CD4-positive, alpha-beta memory T cell (primary cell): ENCODE measurements around the gene SPG21. TPM values are rescaled to one million over a fixed set of nuclear protein-coding genes. Genes with fewer than 3 reads are reported as not detected.

Experiments
- CTCF ChIA-PET: fragments of 350-600 bp; sonication (Branson Sonifier 250); formaldehyde crosslinking; loops from one replicate; lab custom pipeline; 2021; ENCODE audit warnings: inconsistent platforms; ENCODE audit not compliant: partially characterized antibody; lab: Charles Lee
- POLR2A ChIA-PET: fragments of 350-600 bp; sonication (Branson Sonifier 250); formaldehyde crosslinking; loops from one replicate; lab custom pipeline; 2021; ENCODE audit not compliant: partially characterized antibody; lab: Charles Lee
- DNase-seq, 5 donors: peaks; one replicate each; pipeline versions ENCODE4 v3.0.0 to v3.0.0-alpha.2; 2020 to 2022; ENCODE audit warnings: mixed read lengths in 1 of 5
- H3K27ac ChIP-seq: one replicate; pipeline ENCODE4 v1.7.0; 2013; ENCODE audit warnings: low read depth, low read length
- H3K27me3 ChIP-seq: 2 replicates; pipeline ENCODE4 v1.7.0; 2013; ENCODE audit warnings: mild to moderate bottlenecking, low read length, moderate library complexity; ENCODE audit not compliant: insufficient read depth
- H3K36me3 ChIP-seq: 2 replicates; pipeline ENCODE4 v1.7.0; 2013; ENCODE audit warnings: mild to moderate bottlenecking, low read length, moderate library complexity; ENCODE audit not compliant: insufficient read depth
- H3K4me1 ChIP-seq: 2 replicates; pipeline ENCODE4 v1.7.0; 2013; ENCODE audit warnings: mild to moderate bottlenecking, low read length, moderate library complexity; ENCODE audit not compliant: insufficient read depth
- H3K4me3 ChIP-seq, 2 donors: one replicate each; pipeline ENCODE4 v1.7.0; 2013; ENCODE audit warnings: low read length in 2 of 2, mild to moderate bottlenecking in 1 of 2
- H3K9me3 ChIP-seq, 2 donors: one replicate each; pipeline ENCODE4 v1.7.0; 2013; ENCODE audit warnings: low read length in 2 of 2, control low read depth in 1 of 2; ENCODE audit not compliant: control insufficient read depth in 1 of 2
- H3K27ac Mint-ChIP-seq, 7 donors: one replicate each; pipeline ENCODE4 v1.8.0; 2020 to 2021; ENCODE audit warnings: mixed read lengths in 7 of 7, mild to moderate bottlenecking in 6 of 7, inconsistent platforms in 3 of 7, moderate library complexity in 3 of 7
- H3K27me3 Mint-ChIP-seq, 2 donors: one replicate each; pipeline ENCODE4 v1.8.0; 2020 to 2021; ENCODE audit warnings: mixed read lengths in 2 of 2
- H3K36me3 Mint-ChIP-seq, 2 donors: one replicate each; pipeline ENCODE4 v1.8.0; 2020 to 2021; ENCODE audit warnings: mixed read lengths in 2 of 2, inconsistent platforms in 1 of 2, mild to moderate bottlenecking in 1 of 2
- H3K4me1 Mint-ChIP-seq, 4 donors: one replicate each; pipeline ENCODE4 v1.8.0; 2020 to 2021; ENCODE audit warnings: mixed read lengths in 4 of 4, mild to moderate bottlenecking in 1 of 4
- H3K4me3 Mint-ChIP-seq, 8 donors: one replicate each; pipeline ENCODE4 v1.8.0; 2020 to 2021; ENCODE audit warnings: mixed read lengths in 8 of 8, mild to moderate bottlenecking in 7 of 8, moderate library complexity in 6 of 8, inconsistent platforms in 3 of 8
- H3K9me3 Mint-ChIP-seq, 8 donors: one replicate each; pipeline ENCODE4 v1.8.0; 2020 to 2021; ENCODE audit warnings: mixed read lengths in 8 of 8, mild to moderate bottlenecking in 5 of 8, inconsistent platforms in 3 of 8, moderate library complexity in 1 of 8
- intact Hi-C: fragments of 100-400 bp; cut with micrococcal nuclease; formaldehyde crosslinking; loops from one replicate; pipeline ENCODE4 v1.15.1; 2023
- polyA plus RNA-seq, 2 donors: library from polyadenylated mRNA; unstranded; fragments of 300-500 nt; fragmentation: Illumina TruSeq; gene quantifications; one replicate each; pipeline ENCODE4 v1.2.3, GENCODE V29; 2021
- total RNA-seq, 2 experiments: library from RNA; stranded (reverse); gene quantifications; one replicate each; pipeline ENCODE4 v1.2.3, GENCODE V29; 2021

SPG21 gene
- total and polyA plus RNA-seq, 4 experiments from 2014 or later: 57.2 to 179 (median 94.7) TPM

GRCh38 chr15:64944961-64945360 is 44.8 kb downstream of the SPG21 start:
- Histone ChIP-seq H3K36me3 (no peaks in the 10 kb centered on the region), H3K4me3 (no peak overlapping the region), H3K4me1 (no peaks in the 10 kb centered on the region), H3K27ac (no peak overlapping the region), H3K27me3 (no peaks in the 10 kb centered on the region), H3K9me3 (no peaks in the 10 kb centered on the region)
- Mint-ChIP-seq H3K27ac (peak overlapping the region in 1 of 7 donors; percentile 49), H3K4me1 (no peaks in the 10 kb centered on the region), H3K9me3 (no peaks in the 10 kb centered on the region), H3K4me3 (no peak overlapping the region), H3K36me3 (peaks cover 0 to 4% of the 10 kb centered on the region in 2 donors), H3K27me3 (no peaks in the 10 kb centered on the region)
- CTCF ChIA-PET: no interaction called here
- POLR2A ChIA-PET: no interaction called here
- no peak for DNase-seq
- intact Hi-C loops: no loop called here

- CTCF ChIA-PET: no interaction called here
Measured at GRCh38 chr15:64943512-64944225, 46.0 kb downstream of the SPG21 start.

GRCh38 chr15:64942356-64942755 is 47.4 kb downstream of the SPG21 start:
- ChIA-PET CTCF (interaction anchor here (0.7 kb wide), 1 partner anchor 140 kb away, joined by 3 read pairs; no protein-coding TSS in a partner anchor), POLR2A (no interaction called here)
- H3K4me1 ChIP-seq: no peaks in the 10 kb centered on the region
- H3K4me3 ChIP-seq: no peak overlapping the region
- H3K36me3 ChIP-seq: no peaks in the 10 kb centered on the region
- H3K27me3 ChIP-seq: no peaks in the 10 kb centered on the region
- no peak overlapping the region for H3K4me3 Mint-ChIP-seq
- intact Hi-C loops: no loop called here
- no peaks in the 10 kb centered on the region for H3K27me3 Mint-ChIP-seq
- no peak for DNase-seq
- no peaks in the 10 kb centered on the region for H3K9me3 Mint-ChIP-seq
- peaks cover 3 to 4% of the 10 kb centered on the region in 2 donors for H3K36me3 Mint-ChIP-seq
- no peak overlapping the region for H3K27ac Mint-ChIP-seq
- no peaks in the 10 kb centered on the region for H3K9me3 ChIP-seq
- no peaks in the 10 kb centered on the region for H3K4me1 Mint-ChIP-seq
- H3K27ac ChIP-seq: no peak overlapping the region

More at GRCh38 chr15:64943512-64944225, 46.0 kb downstream of the SPG21 start:
- Mint-ChIP-seq H3K36me3 (peaks cover 0 to 3% of the 10 kb centered on the region in 2 donors), H3K27ac (peak overlapping the region in 1 of 7 donors; percentile 72), H3K4me1 (no peaks in the 10 kb centered on the region), H3K9me3 (no peaks in the 10 kb centered on the region), H3K27me3 (no peaks in the 10 kb centered on the region), H3K4me3 (no peak overlapping the region)
- Histone ChIP-seq H3K27me3 (no peaks in the 10 kb centered on the region), H3K36me3 (no peaks in the 10 kb centered on the region), H3K4me3 (no peak overlapping the region), H3K9me3 (no peaks in the 10 kb centered on the region), H3K4me1 (no peaks in the 10 kb centered on the region), H3K27ac (no peak overlapping the region)
- intact Hi-C loops: no loop called here
- DNase-seq: no peak
- POLR2A ChIA-PET: no interaction called here

GRCh38 chr15:64938192-64938591 is 51.5 kb downstream of the SPG21 start:
- Mint-ChIP-seq H3K27me3 (no peaks in the 10 kb centered on the region), H3K4me3 (no peak overlapping the region), H3K9me3 (no peaks in the 10 kb centered on the region), H3K27ac (peak overlapping the region in 2 of 7 donors; percentile 24 to 35), H3K4me1 (no peaks in the 10 kb centered on the region), H3K36me3 (peaks cover 2 to 11% of the 10 kb centered on the region in 2 donors)
- intact Hi-C loops: no loop called here
- Histone ChIP-seq H3K27ac (no peak overlapping the region), H3K36me3 (no peaks in the 10 kb centered on the region), H3K9me3 (no peaks in the 10 kb centered on the region), H3K4me3 (no peak overlapping the region), H3K27me3 (no peaks in the 10 kb centered on the region), H3K4me1 (no peaks in the 10 kb centered on the region)
- ChIA-PET POLR2A (no interaction called here), CTCF (no interaction called here)
- no peak for DNase-seq

GRCh38 chr15:64934023-64934422 is 55.7 kb downstream of the SPG21 start:
- Histone ChIP-seq H3K4me1 (no peaks in the 10 kb centered on the region), H3K36me3 (no peaks in the 10 kb centered on the region), H3K9me3 (no peaks in the 10 kb centered on the region), H3K27ac (no peak overlapping the region), H3K27me3 (no peaks in the 10 kb centered on the region), H3K4me3 (no peak overlapping the region)
- no peak overlapping the region for H3K4me3 Mint-ChIP-seq
- H3K9me3 Mint-ChIP-seq: no peaks in the 10 kb centered on the region
- intact Hi-C loops: no loop called here
- POLR2A ChIA-PET: no interaction called here
- no peak for DNase-seq
- CTCF ChIA-PET: interaction anchor here (0.7 kb wide), 1 partner anchor 202 kb away, joined by 3 read pairs; no protein-coding TSS in a partner anchor
- no peak overlapping the region for H3K27ac Mint-ChIP-seq
- peaks cover 0 to 1% (median 0%) of the 10 kb centered on the region in 4 donors for H3K4me1 Mint-ChIP-seq
- no peaks in the 10 kb centered on the region for H3K27me3 Mint-ChIP-seq
- peaks cover 10 to 23% of the 10 kb centered on the region in 2 donors for H3K36me3 Mint-ChIP-seq

GRCh38 chr15:64931381-64931780 is 58.3 kb downstream of the SPG21 start:
- H3K27me3 Mint-ChIP-seq: no peaks in the 10 kb centered on the region
- no peak overlapping the region for H3K4me3 Mint-ChIP-seq
- Histone ChIP-seq H3K27ac (no peak overlapping the region), H3K9me3 (no peaks in the 10 kb centered on the region), H3K27me3 (no peaks in the 10 kb centered on the region), H3K36me3 (no peaks in the 10 kb centered on the region), H3K4me1 (no peaks in the 10 kb centered on the region), H3K4me3 (no peak overlapping the region)
- DNase-seq: no peak
- POLR2A ChIA-PET: interaction anchor here (1.0 kb wide), 1 partner anchor 38 kb away, joined by 3 read pairs; no protein-coding TSS in a partner anchor
- peaks cover 0 to 1% (median 0%) of the 10 kb centered on the region in 4 donors for H3K4me1 Mint-ChIP-seq
- intact Hi-C loops: no loop called here
- CTCF ChIA-PET: no interaction called here
- no peaks in the 10 kb centered on the region for H3K9me3 Mint-ChIP-seq
- no peak overlapping the region for H3K27ac Mint-ChIP-seq
- peaks cover 13 to 24% of the 10 kb centered on the region in 2 donors for H3K36me3 Mint-ChIP-seq

- POLR2A ChIA-PET: no interaction called here
- peaks cover 0 to 1% (median 0%) of the 10 kb centered on the region in 4 donors for H3K4me1 Mint-ChIP-seq
- Histone ChIP-seq H3K27me3 (no peaks in the 10 kb centered on the region), H3K27ac (no peak overlapping the region), H3K36me3 (no peaks in the 10 kb centered on the region), H3K4me1 (no peaks in the 10 kb centered on the region), H3K9me3 (no peaks in the 10 kb centered on the region), H3K4me3 (no peak overlapping the region)
- H3K9me3 Mint-ChIP-seq: no peaks in the 10 kb centered on the region
- DNase-seq: no peak
- H3K36me3 Mint-ChIP-seq: peaks cover 17 to 24% of the 10 kb centered on the region in 2 donors
- CTCF ChIA-PET: no interaction called here
- no peaks in the 10 kb centered on the region for H3K27me3 Mint-ChIP-seq
- no peak overlapping the region for H3K27ac Mint-ChIP-seq
- H3K4me3 Mint-ChIP-seq: no peak overlapping the region
- intact Hi-C loops: no loop called here
Measured at GRCh38 chr15:64930778-64931371, 58.8 kb downstream of the SPG21 start.
